ENCODE measurements around the gene SERPINB6. TPM values are rescaled to one million over a fixed set of nuclear protein-coding genes. Genes with fewer than 3 reads are reported as not detected.

The SERPINB6 gene
- polyA plus RNA-seq, 1 of the 3 experiments (the other 2 are of a cell fraction), result 102 TPM

DNA sequence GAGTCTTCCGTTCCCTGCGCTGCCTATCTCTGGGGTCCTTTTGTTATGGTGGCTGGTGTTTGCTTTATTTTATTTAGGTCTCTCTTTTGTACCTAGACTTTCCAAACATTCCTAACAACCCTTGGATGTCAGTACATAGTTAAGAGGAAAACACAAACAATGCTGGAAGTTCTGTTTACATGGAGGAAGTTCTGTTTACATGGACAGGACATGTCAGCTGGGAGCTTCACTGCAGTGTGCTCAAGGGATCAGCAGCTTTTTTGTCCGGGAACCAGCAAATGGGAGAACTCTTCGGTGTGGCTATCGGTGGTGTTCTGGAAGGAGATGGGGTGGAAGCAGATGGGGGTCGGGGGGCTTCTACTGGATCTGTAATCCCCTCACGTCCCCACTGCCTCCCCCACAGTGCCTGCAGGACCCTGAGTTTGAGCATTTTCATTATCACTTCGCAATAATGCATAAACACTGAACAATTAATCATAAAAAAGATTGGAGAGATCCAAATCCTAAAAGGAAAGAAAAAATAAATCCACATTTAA is 2.7 kb downstream of the SERPINB6 start:
- ChIA-PET POLR2A (no interaction called here), CTCF (interaction anchor here (1.0 kb wide), 1 partner anchor 16 kb away, joined by 6 read pairs; no protein-coding TSS in a partner anchor)
- Histone ChIP-seq H3K79me2 (ENCODE audit: insufficient read depth) (peaks cover 75% of the 10 kb centered on the region), H3F3A (replicated peaks; ENCODE audit: insufficient read depth) (peaks cover 29% of the 10 kb centered on the region), H4K20me1 (ENCODE audit: insufficient read depth) (no peaks in the 10 kb centered on the region), H2AFZ (ENCODE audit: low read depth) (no peak overlapping the region), H3K36me3 (replicated peaks in 1 of 2; ENCODE audit: control insufficient read depth in 1 of 2, insufficient read depth in 2 of 2, low read length in 1 of 2) (peaks cover 0 to 3% of the 10 kb centered on the region in 2 experiments), H3K27me3 (ENCODE audit: insufficient read depth) (no peaks in the 10 kb centered on the region), H3K27ac (ENCODE audit: low read depth in 2 of 2, low read length in 1 of 2) (peak overlapping the region in 1 of 2 experiments; percentile 29; a peak in 1 of 4 replicates), H3K9me3 (no peaks in the 10 kb centered on the region), H3K4me1 (ENCODE audit: control insufficient read depth in 1 of 2, insufficient read depth in 2 of 2, low read depth in 1 of 2, low read length in 1 of 2) (peaks cover 9% of the 10 kb centered on the region in 2 experiments; a peak in 3 of 4 replicates), H3K9me2 (no peaks in the 10 kb centered on the region), H3K9ac (no peak overlapping the region), H3K4me2 (no peak overlapping the region), H3K4me3 (ENCODE audit: low read depth in 2 of 2, low read length in 1 of 2) (no peak overlapping the region)
- 92% methylated on average over 8 of the region's 8 CpGs for WGBS (ENCODE audit: low lambda C conversion rate)
- no peak for DNase-seq
- TF ChIP-seq MAX (IDR thresholded peaks at IDR 0.05; ENCODE audit: low read depth), result no peak
- no peak for TF ChIP-seq TCF12 (IDR thresholded peaks at IDR 0.05)
- no peak for TF ChIP-seq YY1 (IDR thresholded peaks at IDR 0.05; ENCODE audit: low read depth)
- TF ChIP-seq SIN3A (IDR thresholded peaks at IDR 0.05; ENCODE audit: borderline replicate concordance, low read depth, low read length), result no peak
- no peak for TF ChIP-seq TEAD4 (IDR thresholded peaks at IDR 0.05; ENCODE audit: borderline replicate concordance, insufficient read depth)
- TF ChIP-seq MEF2A (IDR thresholded peaks at IDR 0.05; ENCODE audit: borderline replicate concordance, low read depth), result no peak
- no peak for TF ChIP-seq RXRA (IDR thresholded peaks at IDR 0.05; ENCODE audit: borderline replicate concordance, low read depth)
- TF ChIP-seq, protein P1, sequence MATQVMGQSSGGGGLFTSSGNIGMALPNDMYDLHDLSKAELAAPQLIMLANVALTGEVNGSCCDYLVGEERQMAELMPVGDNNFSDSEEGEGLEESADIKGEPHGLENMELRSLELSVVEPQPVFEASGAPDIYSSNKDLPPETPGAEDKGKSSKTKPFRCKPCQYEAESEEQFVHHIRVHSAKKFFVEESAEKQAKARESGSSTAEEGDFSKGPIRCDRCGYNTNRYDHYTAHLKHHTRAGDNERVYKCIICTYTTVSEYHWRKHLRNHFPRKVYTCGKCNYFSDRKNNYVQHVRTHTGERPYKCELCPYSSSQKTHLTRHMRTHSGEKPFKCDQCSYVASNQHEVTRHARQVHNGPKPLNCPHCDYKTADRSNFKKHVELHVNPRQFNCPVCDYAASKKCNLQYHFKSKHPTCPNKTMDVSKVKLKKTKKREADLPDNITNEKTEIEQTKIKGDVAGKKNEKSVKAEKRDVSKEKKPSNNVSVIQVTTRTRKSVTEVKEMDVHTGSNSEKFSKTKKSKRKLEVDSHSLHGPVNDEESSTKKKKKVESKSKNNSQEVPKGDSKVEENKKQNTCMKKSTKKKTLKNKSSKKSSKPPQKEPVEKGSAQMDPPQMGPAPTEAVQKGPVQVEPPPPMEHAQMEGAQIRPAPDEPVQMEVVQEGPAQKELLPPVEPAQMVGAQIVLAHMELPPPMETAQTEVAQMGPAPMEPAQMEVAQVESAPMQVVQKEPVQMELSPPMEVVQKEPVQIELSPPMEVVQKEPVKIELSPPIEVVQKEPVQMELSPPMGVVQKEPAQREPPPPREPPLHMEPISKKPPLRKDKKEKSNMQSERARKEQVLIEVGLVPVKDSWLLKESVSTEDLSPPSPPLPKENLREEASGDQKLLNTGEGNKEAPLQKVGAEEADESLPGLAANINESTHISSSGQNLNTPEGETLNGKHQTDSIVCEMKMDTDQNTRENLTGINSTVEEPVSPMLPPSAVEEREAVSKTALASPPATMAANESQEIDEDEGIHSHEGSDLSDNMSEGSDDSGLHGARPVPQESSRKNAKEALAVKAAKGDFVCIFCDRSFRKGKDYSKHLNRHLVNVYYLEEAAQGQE (IDR thresholded peaks at IDR 0.05; ENCODE audit: low read depth, low read length), result no peak
- TF ChIP-seq GABPA (IDR thresholded peaks at IDR 0.05; ENCODE audit: low read depth), result no peak
- TF ChIP-seq NFIC (IDR thresholded peaks at IDR 0.05; ENCODE audit: borderline replicate concordance), result no peak
- no peak for TF ChIP-seq CTCF (IDR thresholded peaks at IDR 0.05)
- no peak for TF ChIP-seq USF1 (IDR thresholded peaks at IDR 0.05; ENCODE audit: borderline replicate concordance, low read depth)
- TF ChIP-seq EP300 (IDR thresholded peaks at IDR 0.05; ENCODE audit: borderline replicate concordance in 1 of 2, low read depth in 1 of 2, low read length in 1 of 2), result no peak
- no peak for TF ChIP-seq TAF1 (IDR thresholded peaks at IDR 0.05; ENCODE audit: borderline replicate concordance, low read depth, low read length)
- no peak for TF ChIP-seq RCOR1 (IDR thresholded peaks at IDR 0.05; ENCODE audit: low read length)
- TF ChIP-seq EZH2phosphoT487 (IDR thresholded peaks at IDR 0.05; ENCODE audit: borderline replicate concordance, low read depth), result no peak
- TF ChIP-seq, protein P2, sequence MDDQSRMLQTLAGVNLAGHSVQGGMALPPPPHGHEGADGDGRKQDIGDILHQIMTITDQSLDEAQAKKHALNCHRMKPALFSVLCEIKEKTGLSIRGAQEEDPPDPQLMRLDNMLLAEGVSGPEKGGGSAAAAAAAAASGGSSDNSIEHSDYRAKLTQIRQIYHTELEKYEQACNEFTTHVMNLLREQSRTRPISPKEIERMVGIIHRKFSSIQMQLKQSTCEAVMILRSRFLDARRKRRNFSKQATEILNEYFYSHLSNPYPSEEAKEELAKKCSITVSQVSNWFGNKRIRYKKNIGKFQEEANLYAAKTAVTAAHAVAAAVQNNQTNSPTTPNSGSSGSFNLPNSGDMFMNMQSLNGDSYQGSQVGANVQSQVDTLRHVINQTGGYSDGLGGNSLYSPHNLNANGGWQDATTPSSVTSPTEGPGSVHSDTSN (IDR thresholded peaks at IDR 0.05), result no peak

Measured in SK-N-SH (cell line).